ENCODE measurements around the gene BRINP1. TPM values are rescaled to one million over a fixed set of nuclear protein-coding genes. Genes with fewer than 3 reads are reported as not detected.

BRINP1 gene
- total RNA-seq, 1 donor from 2014 or later: 0.79 TPM

GRCh38 chr9:119224431-119224830, 144.8 kb downstream of the BRINP1 start:
- no peak for DNase-seq (ENCODE audit: low spot score, unreplicated experiment)
- H3K27me3 Mint-ChIP-seq: no peaks in the 10 kb centered on the region
- H3K27ac Mint-ChIP-seq: no peak overlapping the region
- no peak overlapping the region for H3K4me3 Mint-ChIP-seq (ENCODE audit: low read depth)
- no peaks in the 10 kb centered on the region for H3K4me1 Mint-ChIP-seq (ENCODE audit: low read depth)
- no peaks in the 10 kb centered on the region for H3K36me3 Mint-ChIP-seq (ENCODE audit: insufficient read depth)
- H3K9me3 Mint-ChIP-seq (ENCODE audit: low read depth): no peaks in the 10 kb centered on the region
- TF ChIP-seq CTCF (IDR thresholded peaks at IDR 0.05; ENCODE audit: unreplicated experiment): no peak

DNA sequence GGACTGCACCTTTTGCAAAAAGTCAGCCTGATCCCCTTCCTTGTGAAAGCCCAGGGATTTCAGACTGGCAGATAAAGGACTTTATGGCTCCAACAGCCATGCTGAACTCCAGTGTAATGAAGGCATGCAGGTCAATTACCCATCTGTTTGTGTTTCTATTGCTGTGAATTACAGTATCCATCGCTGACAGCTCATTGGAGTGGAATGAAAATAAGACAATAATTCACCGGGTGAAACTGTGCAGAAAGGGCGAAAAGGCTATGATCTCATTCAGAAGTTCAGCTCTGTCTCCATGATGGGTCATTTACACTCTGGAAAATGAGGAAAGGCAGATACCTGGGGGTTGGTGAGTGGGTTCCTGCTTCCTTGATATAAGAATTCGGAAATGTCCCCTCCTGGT, 148.0 kb downstream of the BRINP1 start:
- DNase-seq (ENCODE audit: low spot score, unreplicated experiment): no peak
- H3K4me1 Mint-ChIP-seq (ENCODE audit: low read depth): no peaks in the 10 kb centered on the region
- no peaks in the 10 kb centered on the region for H3K27me3 Mint-ChIP-seq
- no peak for TF ChIP-seq CTCF (IDR thresholded peaks at IDR 0.05; ENCODE audit: unreplicated experiment)
- no peaks in the 10 kb centered on the region for H3K36me3 Mint-ChIP-seq (ENCODE audit: insufficient read depth)
- no peak overlapping the region for H3K4me3 Mint-ChIP-seq (ENCODE audit: low read depth)
- no peak overlapping the region for H3K27ac Mint-ChIP-seq
- H3K9me3 Mint-ChIP-seq (ENCODE audit: low read depth): no peaks in the 10 kb centered on the region

DNA sequence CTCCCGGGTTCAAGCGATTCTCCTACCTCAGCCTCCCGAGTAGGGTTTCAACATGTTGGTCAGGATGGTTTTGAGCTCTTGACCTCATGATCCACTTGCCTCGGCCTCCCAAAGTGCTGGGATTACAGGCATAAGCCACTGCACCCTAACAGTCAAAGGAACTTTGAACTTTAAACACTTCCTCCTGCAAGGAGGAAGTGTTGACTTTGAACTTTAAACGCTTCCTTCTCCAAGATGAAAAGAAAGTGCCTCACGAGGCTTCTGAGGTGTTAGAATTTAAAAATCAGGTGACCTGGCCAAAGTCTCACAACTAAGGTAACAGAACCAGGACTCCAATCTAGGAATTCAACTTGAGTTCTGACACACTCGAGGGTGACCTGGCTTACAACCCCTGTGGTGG, 150.9 kb downstream of the BRINP1 start:
- peaks cover 4% of the 10 kb centered on the region for H3K4me1 Mint-ChIP-seq (ENCODE audit: low read depth)
- H3K4me3 Mint-ChIP-seq (ENCODE audit: low read depth): no peak overlapping the region
- no peak for DNase-seq (ENCODE audit: low spot score, unreplicated experiment)
- H3K36me3 Mint-ChIP-seq (ENCODE audit: insufficient read depth): no peaks in the 10 kb centered on the region
- H3K27me3 Mint-ChIP-seq: no peaks in the 10 kb centered on the region
- TF ChIP-seq CTCF (IDR thresholded peaks at IDR 0.05; ENCODE audit: unreplicated experiment): no peak
- H3K27ac Mint-ChIP-seq: no peak overlapping the region
- H3K9me3 Mint-ChIP-seq (ENCODE audit: low read depth): no peaks in the 10 kb centered on the region

DNA sequence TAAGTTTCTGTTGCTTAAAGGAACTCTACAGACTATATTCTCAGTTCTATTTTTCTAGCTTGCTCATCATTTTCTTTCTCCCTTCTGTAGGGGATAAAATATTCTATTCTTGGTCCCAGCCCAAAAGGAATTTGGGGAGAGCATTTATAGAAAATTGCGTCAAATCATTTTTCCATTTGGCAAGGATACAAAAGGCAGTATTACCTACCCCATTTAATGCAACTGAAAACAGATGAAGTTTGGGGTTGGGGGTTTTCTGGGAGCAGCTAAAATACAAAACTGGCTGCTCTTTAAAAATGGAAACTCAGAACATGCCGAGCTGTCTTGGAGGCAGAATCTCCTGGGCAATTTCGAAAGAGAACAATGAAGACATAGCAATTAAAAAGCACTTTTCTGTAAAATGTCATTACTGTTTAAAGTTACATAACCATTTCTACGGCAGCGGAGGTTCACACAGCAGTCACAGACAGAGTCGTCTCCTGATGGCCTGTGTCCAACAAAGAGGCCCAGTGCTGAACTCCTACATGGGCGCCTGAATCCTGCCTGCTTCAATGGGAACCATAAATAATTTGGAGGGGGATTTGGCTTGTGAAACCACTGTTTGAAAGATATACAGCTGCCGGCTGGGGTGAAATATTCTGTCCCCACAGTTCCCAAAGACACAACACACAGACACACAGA, 152.4 kb downstream of the BRINP1 start:
- Mint-ChIP-seq H3K4me1 (ENCODE audit: low read depth) (peaks cover 4% of the 10 kb centered on the region), H3K27me3 (no peaks in the 10 kb centered on the region), H3K4me3 (ENCODE audit: low read depth) (no peak overlapping the region), H3K9me3 (ENCODE audit: low read depth) (no peaks in the 10 kb centered on the region), H3K27ac (no peak overlapping the region), H3K36me3 (ENCODE audit: insufficient read depth) (no peaks in the 10 kb centered on the region)
- no peak for TF ChIP-seq CTCF (IDR thresholded peaks at IDR 0.05; ENCODE audit: unreplicated experiment)
- DNase-seq (ENCODE audit: low spot score, unreplicated experiment): no peak

DNA sequence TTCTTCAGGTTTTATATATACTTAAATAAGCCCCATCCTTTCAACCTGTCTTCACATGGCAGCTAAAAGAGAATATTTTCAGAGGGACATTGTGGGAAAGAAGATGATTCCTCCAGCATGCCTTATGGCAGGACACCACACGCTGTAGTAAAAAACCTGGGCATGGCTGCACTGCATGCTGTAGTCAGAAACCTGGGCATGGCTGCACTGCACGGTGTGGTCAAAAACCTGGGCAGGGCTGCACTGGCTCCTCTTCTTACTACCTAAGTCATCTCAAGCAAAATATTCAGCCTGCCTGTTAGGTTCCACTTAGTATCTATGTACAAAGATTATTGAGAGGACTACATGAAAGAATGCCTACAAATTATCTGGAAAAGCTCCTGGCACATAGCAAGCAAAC, 153.6 kb downstream of the BRINP1 start:
- no peaks in the 10 kb centered on the region for H3K27me3 Mint-ChIP-seq
- H3K4me1 Mint-ChIP-seq (ENCODE audit: low read depth): peaks cover 4% of the 10 kb centered on the region
- no peak overlapping the region for H3K4me3 Mint-ChIP-seq (ENCODE audit: low read depth)
- no peaks in the 10 kb centered on the region for H3K9me3 Mint-ChIP-seq (ENCODE audit: low read depth)
- no peaks in the 10 kb centered on the region for H3K36me3 Mint-ChIP-seq (ENCODE audit: insufficient read depth)
- no peak for TF ChIP-seq CTCF (IDR thresholded peaks at IDR 0.05; ENCODE audit: unreplicated experiment)
- H3K27ac Mint-ChIP-seq: no peak overlapping the region
- no peak for DNase-seq (ENCODE audit: low spot score, unreplicated experiment)

Measured in progenitor cell of endocrine pancreas (in vitro differentiated cells).